Prostate gland (tissue), 2 donors: ENCODE data around the gene TERC. TPM values are rescaled to one million over a fixed set of nuclear protein-coding genes. Genes with fewer than 3 reads are reported as not detected.

Experiments
- DNase-seq: peaks from one replicate; pipeline ENCODE4 v3.0.0-alpha.2; 2019; ENCODE audit warnings: low spot score
- H3K27ac ChIP-seq, 2 donors: fragments of 200-600 bp; sonication (generic); 2 replicates each; pipeline ENCODE4 v1.5.1; 2017 to 2019
- H3K27me3 ChIP-seq: fragments of 200-600 bp; sonication (generic); replicated peaks from 2 replicates; pipeline ENCODE4 v1.5.1; 2019; ENCODE audit not compliant: insufficient read depth
- H3K36me3 ChIP-seq, 2 donors: fragments of 200-600 bp; sonication (generic); 1 replicate in 1 of 2; 2 replicates in 1 of 2; pipeline versions ENCODE4 v1.5.1 to v1.8.1; 2017 to 2019
- H3K4me1 ChIP-seq: fragments of 200-600 bp; sonication (generic); replicated peaks from 2 replicates; pipeline ENCODE4 v1.5.1; 2019
- H3K4me3 ChIP-seq, 2 donors: fragments of 200-600 bp; sonication (generic); 2 replicates each; pipeline ENCODE4 v1.5.1; 2017 to 2019
- H3K9me3 ChIP-seq: fragments of 200-600 bp; sonication (generic); 2 replicates; pipeline ENCODE4 v1.5.1; 2017
- CTCF ChIP-seq, 4 experiments: fragments of 200-600 bp in 2 of 4; fragments of 450-650 bp in 2 of 4; sonication (generic) in 2 of 4; IDR thresholded peaks; 1 replicate in 3 of 4; 2 replicates in 1 of 4; pipeline ENCODE4 v1.5.1; 2016 to 2019; ENCODE audit warnings: antibody characterized with exemption in 4 of 4, mild to moderate bottlenecking in 2 of 4, moderate library complexity in 2 of 4
- POLR2A ChIP-seq: fragments of 450-650 bp; IDR thresholded peaks from one replicate; pipeline ENCODE4 v1.6.1; 2016; ENCODE audit warnings: antibody characterized with exemption, mild to moderate bottlenecking
- POLR2AphosphoS5 ChIP-seq: sonication (generic); formaldehyde crosslinking; IDR thresholded peaks from one replicate; pipeline ENCODE4 v1.6.1; 2017; ENCODE audit warnings: antibody characterized with exemption
- WGBS: methylation state at CpG from one replicate; pipeline ENCODE4 v1.1.5; 2018; 5-methylcytosine and 5-hydroxymethylcytosine counted together
- intact Hi-C: fragments of 100-400 bp; cut with DNase I; formaldehyde crosslinking; loops from one replicate; pipeline ENCODE4 v1.14.2; 2022
- total RNA-seq, 2 donors: library from RNA; depleted of rRNA; stranded (reverse); fragments of >200 nt; gene quantifications; one replicate each; pipeline ENCODE4 v1.1.0, GENCODE V29; 2016

The TERC gene
- total RNA-seq, 2 donors from 2014 or later: 128 to 1,013 TPM

- WGBS: 74% methylated on average over 2 of the region's 2 CpGs
- intact Hi-C loops: no loop called here
- no peaks in the 10 kb centered on the region for H3K4me1 ChIP-seq
- H3K36me3 ChIP-seq: peaks cover 0 to 4% of the 10 kb centered on the region in 2 donors
- no peak overlapping the region for H3K4me3 ChIP-seq
- no peak for DNase-seq
- no peaks in the 10 kb centered on the region for H3K27me3 ChIP-seq
- no peaks in the 10 kb centered on the region for H3K9me3 ChIP-seq
- no peak for TF ChIP-seq POLR2A
- no peak for TF ChIP-seq POLR2AphosphoS5
- TF ChIP-seq CTCF (IDR thresholded peaks at IDR 0.05): no peak
- no peak overlapping the region for H3K27ac ChIP-seq
Measured at GRCh38 chr3:169780742-169781141, 15.9 kb upstream of the TERC start.

DNA sequence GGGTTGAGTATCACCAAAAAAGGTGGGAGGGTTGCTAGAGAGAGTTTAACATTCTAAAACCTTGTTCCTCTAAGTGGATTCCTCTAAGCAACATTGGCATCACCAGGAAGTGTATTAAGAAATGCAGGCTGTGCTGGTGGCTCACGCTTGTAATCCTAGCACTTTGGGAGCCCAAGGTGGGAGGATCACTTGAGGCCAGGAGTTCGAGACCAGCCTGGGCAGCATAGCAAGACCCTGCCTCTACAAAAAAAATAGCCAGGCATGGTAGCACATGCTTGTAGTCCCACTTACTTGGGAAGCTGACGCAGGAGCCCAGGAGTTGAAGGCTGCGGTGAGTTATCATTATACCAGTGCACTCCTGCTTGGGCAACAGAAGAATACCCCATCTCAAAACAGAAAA is 13.0 kb upstream of the TERC start:
- TF ChIP-seq CTCF (IDR thresholded peaks at IDR 0.05) (no peak), POLR2A (no peak), POLR2AphosphoS5 (no peak)
- intact Hi-C loops: no loop called here
- 95% methylated on average over 4 of the region's 4 CpGs for WGBS
- H3K27me3 ChIP-seq: no peaks in the 10 kb centered on the region
- no peak for DNase-seq
- no peak overlapping the region for H3K4me3 ChIP-seq
- H3K9me3 ChIP-seq: no peaks in the 10 kb centered on the region
- H3K27ac ChIP-seq: no peak overlapping the region
- peaks cover 10% of the 10 kb centered on the region for H3K4me1 ChIP-seq
- H3K36me3 ChIP-seq: peaks cover 0 to 3% of the 10 kb centered on the region in 2 donors

DNA sequence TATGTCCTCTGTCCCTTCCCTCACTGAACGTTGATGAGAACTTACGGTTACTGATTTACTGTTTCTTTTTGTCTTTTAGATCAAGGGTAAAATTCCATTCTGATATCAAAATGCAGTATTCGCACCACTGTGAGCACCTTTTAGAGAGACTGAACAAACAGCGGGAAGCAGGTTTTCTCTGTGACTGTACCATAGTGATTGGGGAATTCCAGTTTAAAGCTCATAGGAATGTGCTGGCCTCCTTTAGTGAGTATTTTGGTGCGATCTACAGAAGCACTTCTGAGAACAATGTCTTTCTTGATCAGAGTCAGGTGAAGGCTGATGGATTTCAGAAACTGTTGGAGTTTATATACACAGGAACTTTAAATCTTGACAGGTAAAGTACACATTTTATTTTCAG is 9.3 kb upstream of the TERC start:
- H3K27ac ChIP-seq: no peak overlapping the region
- H3K4me3 ChIP-seq: peak overlapping the region; percentile 70 to 93
- no peak for DNase-seq
- peaks cover 10% of the 10 kb centered on the region for H3K4me1 ChIP-seq
- intact Hi-C loops: loop anchor here (5.0 kb wide), 1 partner anchor 193 kb away; the partner anchor contains the start of gene SEC62
- peaks cover 0 to 3% of the 10 kb centered on the region in 2 donors for H3K36me3 ChIP-seq
- no peaks in the 10 kb centered on the region for H3K9me3 ChIP-seq
- no peaks in the 10 kb centered on the region for H3K27me3 ChIP-seq
- TF ChIP-seq POLR2A: no peak
- WGBS: 42% methylated on average over 5 of the region's 5 CpGs

DNA sequence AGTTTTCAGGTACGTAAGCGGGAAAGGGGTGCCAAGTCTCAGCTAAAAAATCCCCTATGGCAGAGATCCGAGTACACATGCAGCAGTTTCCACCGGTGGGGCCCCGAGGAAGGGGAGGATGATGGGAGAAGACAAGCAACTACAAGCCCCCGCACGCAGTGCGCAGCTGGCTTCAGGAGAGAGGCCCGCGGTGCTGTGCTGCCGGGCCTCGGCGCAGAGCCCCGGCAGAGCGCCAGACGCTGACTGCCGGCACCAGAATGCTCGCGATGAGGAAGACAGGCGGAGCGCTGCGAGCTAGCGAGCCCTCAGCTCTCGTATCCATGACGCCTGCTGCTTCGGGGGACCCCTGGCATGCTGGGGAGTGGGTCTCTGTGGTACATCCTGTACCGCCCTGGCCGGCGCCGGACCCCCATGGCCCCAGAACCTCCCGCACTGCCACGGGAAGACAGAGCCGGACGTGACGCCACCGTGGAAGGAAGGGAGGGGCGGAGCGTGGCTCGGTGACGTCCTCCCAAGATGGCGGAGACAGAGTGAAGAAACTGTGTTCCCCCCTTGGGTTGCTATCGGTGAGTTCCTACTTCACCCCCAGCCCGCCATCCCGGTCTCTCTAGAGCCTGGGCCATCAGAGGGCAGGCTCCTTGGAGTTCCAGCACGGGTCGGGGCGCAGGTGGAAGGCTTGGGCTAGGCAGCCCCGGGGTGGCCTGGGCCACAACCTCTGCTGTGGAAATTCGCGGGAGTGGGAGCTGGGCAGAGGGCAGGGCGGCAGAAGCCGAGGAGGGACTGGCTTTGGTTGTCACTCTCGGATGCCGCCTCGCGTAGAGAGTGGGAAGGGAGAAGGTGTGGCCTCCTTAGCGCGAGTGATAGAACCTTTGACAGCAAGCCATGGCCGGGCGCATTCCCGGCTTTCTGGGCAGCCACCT is 8.3 kb upstream of the TERC start, which contains the start of gene MYNN:
TSS of gene MYNN (plus strand) at position 500 of the 920 bp plus-strand sequence. CDS start 900 bp downstream, outside the sequence.
- peaks cover 10% of the 10 kb centered on the region for H3K4me1 ChIP-seq
- H3K4me3 ChIP-seq: peak within 1 kb of the TSS; percentile 70 to 93
- TF ChIP-seq POLR2A (peak; percentile 97), CTCF (IDR thresholded peaks at IDR 0.05) (no peak), POLR2AphosphoS5 (peak; percentile 96)
- under 1% methylated on average over 61 of the region's 61 CpGs for WGBS
- H3K36me3 ChIP-seq: peaks cover 0 to 3% of the 10 kb centered on the region in 2 donors
- intact Hi-C loops: loop anchor here (5.0 kb wide), 1 partner anchor 194 kb away; the partner anchor contains the start of gene SEC62
- H3K9me3 ChIP-seq: no peaks in the 10 kb centered on the region
- peak within 1 kb of the TSS; percentile 97 to 99 for H3K27ac ChIP-seq
- peak; percentile 91 for DNase-seq
- H3K27me3 ChIP-seq: no peaks in the 10 kb centered on the region

GRCh38 chr3:169772305-169772896 is 7.5 kb upstream of the TERC start:
- intact Hi-C loops: loop anchor here (5.0 kb wide), 1 partner anchor 195 kb away; the partner anchor contains the start of gene SEC62
- H3K4me3 ChIP-seq: peak overlapping the region; percentile 70 to 93
- no peak for DNase-seq

More at GRCh38 chr3:169772305-169772896, 7.5 kb upstream of the TERC start:
- no peaks in the 10 kb centered on the region for H3K9me3 ChIP-seq
- peak overlapping the region; percentile 97 to 99 for H3K27ac ChIP-seq
- H3K27me3 ChIP-seq: no peaks in the 10 kb centered on the region
- WGBS: under 1% methylated on average over 15 of the region's 15 CpGs
- no peaks in the 10 kb centered on the region for H3K36me3 ChIP-seq
- H3K4me1 ChIP-seq: peaks cover 10% of the 10 kb centered on the region
- TF ChIP-seq POLR2AphosphoS5 (no peak), CTCF (IDR thresholded peaks at IDR 0.05) (no peak), POLR2A (no peak)
